Stimulated activated CD4-positive, alpha-beta T cell treated with anti-CD3 and anti-CD28 coated beads, Interleukin-12 subunit alpha, Interleukin-12 subunit beta, amount 100 ng/mL, for 48 hours (primary cell): ENCODE results near the gene CMSS1.

ENCODE experiments used
- DNase-seq, 3 donors: peaks; one replicate each; pipeline ENCODE4 v3.0.0-alpha.2; 2020; ENCODE audit warnings: low read depth in 2 of 3, low spot score in 1 of 3

Gene CMSS1

DNA sequence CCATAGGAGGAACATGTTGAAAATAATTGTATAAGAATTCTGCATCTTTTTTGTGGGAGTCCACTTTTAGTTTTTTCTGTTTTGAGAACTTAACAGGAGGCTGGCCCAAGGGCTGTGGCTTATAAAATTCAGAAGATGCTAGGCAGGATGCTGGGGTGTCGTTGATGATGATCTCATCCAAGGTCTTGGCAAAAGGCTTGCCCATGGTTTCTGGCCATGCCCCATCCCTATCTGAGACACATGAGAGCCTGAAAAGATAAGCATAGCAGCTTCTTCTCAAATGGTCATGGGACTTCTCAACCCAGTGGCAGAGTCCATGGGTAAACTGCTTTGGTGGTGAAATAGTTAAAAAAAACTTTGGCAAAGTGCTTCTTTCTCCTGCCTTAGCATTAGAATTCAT is 35.2 kb downstream of the CMSS1 start:
- no peak for DNase-seq

DNA sequence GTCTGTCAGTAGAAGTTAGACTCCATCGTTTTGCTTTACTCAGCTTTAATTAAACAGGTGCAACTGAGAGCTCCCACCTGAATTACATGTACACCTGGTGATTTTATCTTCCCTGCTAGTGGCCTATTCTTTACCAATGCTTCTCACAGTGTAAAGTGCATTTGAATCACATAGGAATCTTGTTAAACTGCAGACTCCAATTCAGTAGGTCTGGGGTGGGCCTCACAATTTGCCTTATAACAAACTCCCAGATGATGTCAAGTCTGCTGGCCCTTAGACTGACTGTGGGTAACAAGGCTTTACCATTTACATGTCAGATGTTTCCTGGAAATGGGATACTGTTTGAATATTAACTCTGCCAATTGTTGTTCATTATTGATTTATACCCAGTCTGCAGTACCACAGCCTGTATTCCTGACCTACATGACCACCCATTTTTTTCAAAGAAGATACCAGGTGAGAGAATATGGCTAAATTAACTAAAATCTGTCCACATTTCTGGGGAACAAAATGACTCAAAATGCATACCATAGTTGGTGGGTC is 37.2 kb downstream of the CMSS1 start:
- no peak for DNase-seq

DNA sequence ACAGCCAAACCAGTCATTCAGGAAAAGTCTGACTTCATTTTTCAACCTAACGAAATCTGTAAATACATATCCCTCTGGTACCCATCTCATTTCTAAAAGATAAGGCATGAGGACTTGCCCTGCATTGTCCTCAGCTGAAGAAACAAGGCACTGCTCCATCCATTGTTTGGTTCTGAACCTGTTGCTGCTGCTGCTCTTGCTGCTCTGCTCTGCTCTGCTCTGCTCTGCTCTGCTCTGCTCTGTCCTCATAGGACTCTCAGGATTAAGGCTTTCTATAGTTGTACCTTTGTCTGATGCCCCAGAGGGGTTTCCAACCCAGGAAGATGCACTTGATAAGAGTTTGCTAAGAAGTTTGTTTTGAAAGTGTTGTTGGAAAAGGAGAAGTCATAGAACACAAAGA is 38.2 kb downstream of the CMSS1 start:
- no peak for DNase-seq

DNA sequence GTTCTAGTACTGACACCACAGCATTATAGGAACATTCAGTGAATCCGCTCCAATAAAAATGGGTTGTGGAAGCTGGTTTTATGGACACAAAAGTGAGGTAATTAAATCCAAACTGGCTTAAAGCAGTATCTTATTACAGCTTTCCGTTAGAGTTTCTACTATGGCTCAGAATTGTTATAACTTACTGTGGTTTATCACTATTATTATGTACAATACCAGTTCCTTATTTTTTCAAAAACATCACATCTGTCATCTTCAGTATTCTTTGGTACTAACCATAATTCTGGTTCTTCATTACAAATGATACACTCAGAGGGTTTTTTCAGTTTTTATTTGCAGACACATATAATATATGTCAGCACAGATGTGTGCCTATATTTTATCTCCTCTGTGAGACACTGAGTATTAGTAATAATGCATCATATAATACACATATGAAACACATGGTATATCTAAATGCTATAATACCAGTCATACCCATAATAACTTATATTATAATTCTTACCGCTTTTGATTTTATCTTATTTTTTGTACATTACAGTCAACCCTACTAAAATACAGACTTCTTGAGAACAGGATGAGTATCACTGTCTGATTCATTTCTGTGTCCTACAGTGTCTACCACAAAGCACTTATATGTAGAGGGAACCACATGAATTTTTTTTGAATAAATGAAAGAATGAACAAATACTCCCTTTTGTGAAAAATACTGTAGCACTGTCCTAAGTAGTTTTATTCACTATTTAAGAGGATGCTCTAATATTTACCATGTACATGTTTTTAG is 39.0 kb downstream of the CMSS1 start:
- no peak for DNase-seq

DNA sequence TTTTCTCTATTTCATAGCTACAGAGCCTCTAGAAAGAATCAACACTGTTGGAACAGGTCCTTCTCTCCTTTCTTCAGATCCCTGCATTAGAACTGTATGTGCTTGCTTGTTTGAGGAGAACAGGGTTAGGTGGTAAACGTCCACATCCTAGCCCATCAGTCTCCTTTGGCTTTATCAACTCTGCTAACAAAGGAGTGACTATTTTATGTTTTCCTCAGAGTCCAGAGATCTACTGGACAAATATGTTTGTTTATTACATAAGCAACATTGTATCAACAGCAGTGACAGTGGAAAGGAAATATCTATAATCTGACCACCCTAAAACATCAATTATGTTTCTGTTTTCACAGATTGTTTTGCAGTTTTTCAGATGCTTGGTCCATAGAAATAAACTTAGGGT is 39.6 kb downstream of the CMSS1 start:
- DNase-seq: no peak

DNA sequence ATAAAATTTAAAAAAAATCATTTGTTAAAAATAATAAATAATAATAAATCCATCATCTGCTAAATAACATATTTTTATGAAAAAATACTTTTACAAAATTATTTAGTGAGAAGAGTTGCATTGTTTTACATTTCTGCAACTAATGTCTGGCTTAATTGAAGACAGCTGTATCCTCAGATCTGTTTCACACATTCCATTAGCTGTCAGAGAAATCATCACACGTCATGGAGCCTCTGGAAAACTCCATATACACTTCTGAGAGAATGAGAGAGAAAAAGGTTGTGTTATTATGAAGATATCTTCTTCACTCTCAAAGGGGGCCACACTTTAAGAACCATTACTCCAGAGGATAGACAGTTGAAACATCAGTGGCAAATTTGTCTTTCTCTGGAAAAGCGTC is 40.8 kb downstream of the CMSS1 start:
- DNase-seq: no peak

DNA sequence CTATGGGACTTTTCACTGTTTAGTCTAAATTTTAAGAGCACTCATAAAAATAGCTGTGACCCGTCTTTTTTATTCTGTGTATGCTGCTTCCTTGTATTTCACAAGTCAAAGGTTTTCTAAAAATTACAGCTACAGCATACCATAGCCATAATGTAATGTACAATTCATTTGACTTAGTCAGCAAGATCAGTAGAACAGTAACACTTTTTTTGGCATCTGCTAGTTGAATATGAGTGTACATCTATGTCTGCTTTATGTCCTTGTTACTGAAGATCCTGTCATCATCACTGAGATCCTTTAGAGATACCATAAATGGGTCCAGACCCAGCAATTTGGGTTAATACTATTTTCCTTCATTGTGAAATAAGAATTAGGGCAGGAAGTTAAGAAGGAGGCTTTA is 42.2 kb downstream of the CMSS1 start:
- DNase-seq: no peak

DNA sequence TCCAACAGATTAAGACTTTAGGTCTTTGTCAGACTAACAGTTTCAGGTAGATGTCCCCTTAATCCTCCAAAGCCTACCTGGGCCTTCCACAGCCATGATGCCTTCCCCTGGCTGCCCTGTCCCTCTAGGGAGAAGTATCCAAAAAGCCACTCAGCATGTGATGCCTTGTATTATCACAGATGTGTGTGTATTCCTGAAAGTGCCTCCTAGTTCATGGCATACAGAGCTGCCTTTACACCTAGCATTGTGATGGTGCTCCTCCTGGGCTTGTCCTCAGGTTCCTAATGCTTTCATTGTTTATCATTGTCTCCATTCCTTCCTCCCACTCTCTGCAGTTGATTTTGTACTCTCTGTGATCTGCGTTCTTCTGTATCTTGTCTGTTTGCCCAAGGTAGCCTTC is 43.6 kb downstream of the CMSS1 start:
- no peak for DNase-seq

DNA sequence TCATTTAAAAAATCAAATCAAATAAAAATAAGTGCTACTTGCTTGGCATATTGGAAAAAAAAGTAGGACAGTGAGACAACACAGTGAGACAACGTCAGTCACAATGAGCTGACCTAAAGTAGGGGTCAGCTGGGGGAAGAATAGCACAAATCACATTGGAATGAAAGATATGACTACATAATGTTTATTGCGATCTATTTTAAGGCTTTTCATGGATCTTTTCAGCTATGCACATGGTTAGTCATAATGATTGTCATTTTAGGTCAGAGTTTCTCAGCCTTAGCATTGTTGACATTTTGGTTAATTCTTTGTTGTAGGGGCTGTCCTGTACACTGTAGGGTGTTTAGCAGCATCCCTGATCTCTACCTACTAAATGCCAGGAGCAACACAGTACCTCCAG is 44.5 kb downstream of the CMSS1 start:
- DNase-seq: no peak

DNA sequence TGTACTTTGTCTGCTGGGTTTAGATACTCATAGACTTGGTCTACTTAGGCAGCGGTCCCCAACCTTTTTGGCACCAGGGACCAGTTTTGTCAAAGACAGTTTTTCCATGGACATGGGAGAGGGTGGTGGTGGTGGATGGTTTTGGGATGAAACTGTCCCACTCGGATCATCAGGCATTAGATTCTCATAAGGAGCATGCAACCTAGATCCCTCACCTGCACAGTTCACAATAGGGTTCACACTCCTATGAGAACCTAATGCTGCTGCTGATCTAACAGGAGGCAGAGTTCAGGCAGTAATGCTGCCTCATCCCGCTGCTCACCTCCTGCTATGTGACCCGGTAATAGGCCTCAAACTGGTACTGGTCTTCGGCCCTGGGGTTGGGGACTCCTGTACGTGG is 45.3 kb downstream of the CMSS1 start:
- DNase-seq: no peak

DNA sequence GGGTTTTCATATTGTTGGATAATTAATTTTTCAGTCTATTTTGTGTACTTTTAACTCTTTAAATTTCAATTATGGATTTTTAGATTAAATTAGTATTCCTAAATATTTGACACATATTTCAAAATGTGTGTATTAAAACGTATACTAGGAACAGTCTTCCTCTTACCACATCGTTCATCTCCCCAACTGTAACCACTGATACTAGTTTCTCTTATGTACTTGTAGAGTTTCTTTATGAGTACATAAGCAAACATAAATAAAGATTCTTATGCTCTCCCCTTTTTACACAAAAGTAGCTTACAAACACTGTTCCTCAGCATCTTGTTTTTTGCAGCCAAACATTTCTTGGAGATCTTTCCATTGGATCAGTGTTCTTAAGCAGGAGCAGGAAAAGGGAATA is 45.9 kb downstream of the CMSS1 start:
- DNase-seq: no peak

DNA sequence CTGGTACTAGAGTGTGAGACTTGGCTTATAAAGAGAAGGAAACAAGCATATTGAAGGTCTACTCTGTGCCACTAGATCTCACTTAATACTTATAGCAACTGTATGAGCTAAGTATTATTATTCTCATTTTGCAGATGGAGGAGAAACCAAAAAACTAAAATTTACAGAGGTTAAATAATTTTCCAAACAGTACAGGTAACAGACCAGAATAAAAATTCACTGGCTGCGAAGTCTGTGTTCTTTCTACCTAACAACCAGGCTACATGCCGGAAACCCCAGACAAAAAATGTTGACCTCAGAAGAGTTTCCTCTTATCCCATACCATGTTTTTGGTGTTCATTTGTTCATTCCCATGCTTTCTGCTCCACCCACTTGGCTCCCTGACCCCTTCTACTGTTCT is 46.6 kb downstream of the CMSS1 start:
- DNase-seq: no peak

DNA sequence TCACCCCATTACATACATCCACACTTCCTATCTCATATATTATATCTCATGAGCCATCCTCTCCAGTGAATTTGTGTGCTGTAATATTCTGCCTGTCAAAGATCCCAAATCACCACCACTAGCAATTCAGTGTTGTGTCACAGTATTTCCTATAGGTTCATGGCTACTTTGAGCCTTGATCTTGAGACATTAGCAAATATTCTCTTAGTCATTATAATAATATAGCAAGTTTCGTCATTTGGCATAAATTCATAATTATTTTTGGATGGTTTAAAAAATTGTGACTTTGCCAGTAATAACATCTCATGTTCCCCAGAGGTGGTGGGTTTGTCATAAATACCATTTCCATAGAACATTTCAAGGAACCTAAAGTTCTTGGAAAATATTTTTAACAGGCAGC is 47.7 kb downstream of the CMSS1 start:
- no peak for DNase-seq

DNA sequence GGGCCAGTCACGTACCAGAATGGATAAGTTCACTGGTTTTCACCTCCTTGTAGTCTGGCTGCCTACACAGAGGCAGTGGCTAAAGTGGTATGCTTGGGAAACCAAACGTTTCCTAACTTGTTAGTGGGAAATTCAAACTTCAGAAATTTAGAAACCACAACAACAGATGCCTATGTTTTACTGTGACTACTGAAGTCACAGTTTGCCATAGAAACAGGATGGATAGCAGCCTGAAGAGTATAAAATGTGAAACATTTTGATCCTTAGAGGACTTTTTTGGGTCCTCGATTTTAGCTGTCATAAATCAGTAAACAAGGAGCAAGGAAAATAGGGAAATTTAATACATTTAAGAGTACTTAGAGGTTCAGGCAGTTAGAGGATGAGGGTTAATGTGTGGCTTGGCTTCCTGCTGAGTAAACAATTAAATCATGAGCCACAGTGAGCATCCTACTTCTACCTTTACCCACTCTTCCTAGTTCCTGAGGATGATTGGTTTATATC is 48.6 kb downstream of the CMSS1 start:
- no peak for DNase-seq

DNA sequence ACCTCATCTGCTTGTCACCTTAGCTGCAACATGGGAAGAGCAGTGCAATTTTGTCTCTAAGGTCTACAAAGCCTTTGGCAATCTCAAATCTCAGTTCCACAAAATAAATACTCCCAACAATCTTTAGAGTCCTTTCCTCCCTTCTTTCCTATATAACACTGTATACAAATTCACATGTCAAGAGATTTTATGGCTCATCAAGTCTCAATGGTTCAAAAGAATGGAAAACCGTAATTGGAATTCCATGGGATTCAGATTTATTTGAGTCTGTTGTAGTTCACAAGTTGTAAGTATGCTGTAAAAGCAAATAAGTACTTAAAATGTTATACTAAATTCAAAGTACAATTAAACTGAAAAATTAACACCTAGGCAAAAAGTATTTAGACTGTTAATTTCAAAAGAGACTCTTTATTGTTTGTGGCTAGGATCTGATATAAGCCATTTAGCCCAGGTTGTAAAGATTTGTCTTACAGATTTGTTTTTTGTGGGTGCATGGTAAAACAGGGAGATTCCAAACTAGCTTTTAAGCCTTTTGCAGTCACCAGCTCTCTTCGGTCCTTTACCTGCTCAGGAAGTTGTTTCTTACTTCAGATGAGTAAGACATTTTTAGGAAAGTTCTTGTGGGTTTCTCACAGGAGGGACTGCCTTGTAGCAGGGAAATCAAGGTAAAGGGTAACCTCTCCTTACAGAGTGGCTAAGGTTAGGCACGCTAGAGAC is 50.1 kb downstream of the CMSS1 start:
- no peak for DNase-seq

DNA sequence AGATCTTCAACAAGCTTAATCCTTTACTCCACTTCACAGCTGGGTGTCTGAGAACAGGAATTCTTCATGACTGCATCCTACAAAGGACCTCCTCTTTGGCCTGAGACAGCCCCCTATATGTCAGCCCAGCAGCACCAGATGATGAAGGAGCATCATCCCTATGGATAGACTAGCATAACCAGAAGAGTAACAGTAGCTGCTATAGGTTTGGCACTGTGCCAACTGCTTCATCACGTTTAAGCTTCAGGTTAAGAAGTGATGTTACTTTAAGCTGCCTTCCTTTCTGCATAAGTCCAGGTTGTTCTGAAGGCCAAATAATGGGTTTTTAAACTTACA is 50.6 kb downstream of the CMSS1 start:
- no peak for DNase-seq

DNA sequence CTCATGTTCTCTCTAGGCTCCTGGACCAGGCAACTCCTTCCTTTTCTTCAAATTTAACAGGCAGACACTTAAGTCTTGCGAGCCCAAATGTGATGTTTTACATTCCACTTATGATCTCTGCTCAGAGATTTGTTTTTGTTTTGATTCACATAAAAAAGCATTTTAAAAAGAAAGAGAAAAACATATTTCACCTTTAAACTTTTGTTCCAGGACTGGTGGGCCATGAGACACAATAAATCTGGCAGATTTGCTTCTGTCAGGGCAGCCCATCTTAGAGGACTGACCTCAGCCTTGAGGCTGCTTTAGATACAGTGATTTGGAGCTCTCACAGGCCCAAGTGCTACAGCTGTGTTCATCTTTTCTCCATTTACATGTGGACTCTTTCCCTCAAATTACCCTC is 52.0 kb downstream of the CMSS1 start:
- DNase-seq: no peak

DNA sequence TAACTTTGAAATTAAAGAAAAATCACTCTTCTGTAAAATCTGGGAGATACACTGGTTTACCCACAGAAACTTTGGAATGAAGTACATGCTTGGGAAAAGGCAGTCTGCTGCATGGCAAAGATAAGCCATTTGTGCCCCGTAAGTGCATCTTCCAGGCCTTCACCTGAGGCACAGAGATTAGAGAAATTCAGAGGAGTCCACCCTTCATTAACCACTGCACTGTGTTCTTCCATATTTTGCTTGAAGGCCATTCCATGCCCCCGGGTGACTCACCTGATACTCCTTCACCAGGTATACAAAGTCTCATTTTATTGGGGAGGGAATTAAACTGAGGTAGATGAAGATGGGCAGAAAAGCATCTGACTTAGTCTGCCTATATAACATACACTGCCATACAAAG is 53.0 kb downstream of the CMSS1 start:
- no peak for DNase-seq

DNA sequence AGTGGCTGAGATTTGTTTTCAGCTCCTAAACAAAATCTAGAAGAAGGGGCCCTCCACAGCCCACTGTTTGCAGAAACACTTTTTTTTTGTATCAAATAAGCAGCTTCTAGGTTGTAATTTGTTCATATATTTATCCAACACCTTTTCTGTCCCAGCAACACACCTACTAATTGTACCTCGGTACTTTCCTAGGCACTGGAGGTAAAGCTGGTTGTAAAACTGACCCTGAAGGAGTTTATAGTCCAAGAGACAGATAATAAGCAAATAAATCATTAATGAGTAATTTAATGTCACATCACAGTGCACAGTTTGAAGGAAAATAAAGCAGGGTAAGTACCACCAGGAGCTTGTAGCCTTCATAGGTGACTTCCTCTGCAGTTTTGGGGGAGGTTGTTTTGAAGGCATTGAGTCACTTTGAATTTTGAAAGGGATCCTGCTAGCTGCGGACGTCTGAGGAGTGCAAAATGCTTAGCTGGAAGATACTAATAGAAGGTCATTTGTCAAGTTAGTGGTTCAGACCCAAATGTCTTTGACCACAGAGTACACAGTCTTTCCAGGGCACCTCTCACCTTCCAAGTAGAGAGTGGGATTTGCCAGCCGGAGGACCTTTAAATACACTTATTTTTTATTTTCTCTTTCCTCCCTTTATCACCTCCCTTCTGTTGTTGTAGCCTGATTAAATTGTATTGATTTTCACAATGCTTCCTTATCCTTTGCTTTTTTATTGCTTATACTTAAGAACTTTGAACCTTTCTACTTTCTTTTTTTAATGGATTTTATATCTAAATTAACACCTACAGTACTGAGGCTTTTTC is 53.8 kb downstream of the CMSS1 start:
- no peak for DNase-seq

DNA sequence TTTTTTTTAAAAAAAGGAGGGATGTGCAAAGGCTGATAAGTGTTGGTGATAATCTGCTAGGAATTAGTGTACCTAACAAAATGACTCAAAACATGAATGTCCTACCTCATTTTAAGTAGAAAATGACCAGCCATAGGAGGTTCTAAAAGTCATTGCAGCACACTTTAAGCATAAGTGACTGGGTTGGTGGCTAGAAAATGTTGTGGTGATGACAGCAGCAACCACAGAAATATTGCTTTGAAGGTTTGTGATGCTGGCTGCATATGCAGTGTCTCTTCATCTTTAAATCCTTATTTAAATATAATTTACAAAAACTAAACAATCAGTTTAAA is 55.2 kb downstream of the CMSS1 start:
- no peak for DNase-seq

DNA sequence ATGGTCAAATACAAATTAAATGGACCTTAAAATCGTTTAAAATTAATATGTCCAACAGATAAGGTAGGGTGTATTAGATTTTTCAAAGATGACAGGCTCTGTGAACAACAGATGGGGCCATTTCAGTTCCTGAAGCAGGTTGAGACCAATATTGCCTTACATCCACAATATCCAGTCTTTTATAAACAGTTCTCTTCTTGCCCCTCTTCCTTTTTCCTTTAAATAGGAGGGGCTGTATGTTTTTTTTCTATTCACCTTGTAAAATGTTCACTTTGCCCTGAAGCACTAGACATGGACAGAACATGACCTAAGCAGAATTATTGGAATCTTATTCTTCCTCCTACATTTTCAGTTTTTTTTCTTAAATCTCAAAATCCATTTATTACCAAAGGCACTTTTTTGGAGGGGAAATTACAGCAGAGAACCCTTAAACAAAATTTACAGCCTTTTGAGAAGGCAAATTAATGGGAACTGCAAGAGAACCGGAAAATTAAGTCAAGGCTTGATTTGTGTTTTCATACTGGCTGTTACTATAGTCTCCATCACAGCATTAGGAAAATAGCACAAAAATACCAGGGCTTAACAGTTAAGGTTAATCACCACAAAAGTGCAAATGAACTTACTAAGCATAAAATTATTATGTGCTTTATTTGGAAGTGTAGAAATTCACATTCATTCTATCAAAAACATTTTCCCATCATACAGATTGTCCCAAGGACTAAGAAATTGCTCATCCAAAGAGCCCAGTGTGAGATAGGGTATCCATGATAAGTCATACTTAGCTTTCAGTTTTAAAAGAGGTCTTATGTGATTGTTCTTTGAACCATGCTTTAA is 55.8 kb downstream of the CMSS1 start:
- no peak for DNase-seq
